Fibroblast of lung (primary cell): ENCODE measurements around the gene C16orf89.

Source experiments
- CTCF ChIP-seq, 2 donors: IDR thresholded peaks in 1 of 2; conservative IDR thresholded peaks in 1 of 2; 1 replicate in 1 of 2; 2 replicates in 1 of 2; pipeline ENCODE4 v1.5.1; 2011 to 2012; ENCODE audit warnings: low read length in 2 of 2, control low read depth in 1 of 2, inconsistent platforms in 1 of 2, low read depth in 1 of 2, mild to moderate bottlenecking in 1 of 2
- EZH2 ChIP-seq: IDR thresholded peaks from 2 replicates; pipeline ENCODE4 v1.5.1; 2012; ENCODE audit warnings: low read length, control low read depth, mild to moderate bottlenecking; ENCODE audit errors: missing control alignments

DNA sequence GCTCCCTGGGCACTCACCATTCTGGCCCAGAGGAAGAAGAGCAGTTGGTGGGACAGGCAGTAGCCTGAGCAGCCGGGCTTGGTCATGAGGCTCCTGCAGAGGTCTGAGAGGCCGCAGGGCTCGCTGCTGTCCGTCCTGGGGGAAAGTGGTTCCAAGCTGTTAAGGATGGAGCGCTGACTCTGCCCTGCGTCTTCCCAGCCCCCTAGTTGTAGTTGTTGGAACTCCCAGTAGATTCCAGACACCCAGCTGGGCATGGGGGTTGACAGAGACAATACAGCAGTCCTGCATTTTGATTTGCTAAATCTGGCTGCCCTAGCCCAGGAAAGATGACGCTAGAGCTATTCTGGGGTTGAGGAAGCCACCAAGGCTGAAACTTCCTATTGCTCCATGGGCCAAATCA lies 7.3 kb downstream of the C16orf89 start:
- TF ChIP-seq CTCF (conservative IDR thresholded peaks at IDR 0.05 in 1 of 2, IDR thresholded peaks at IDR 0.05 in 1 of 2; ENCODE audit: low read depth in 1 of 2, low read length in 2 of 2) (peak in 1 of 2 donors; percentile 26), EZH2 (no peak)
